ENCODE results near the gene RAMP1. TPM values are rescaled to one million over a fixed set of nuclear protein-coding genes. Genes with fewer than 3 reads are reported as not detected.

Gene RAMP1
- total RNA-seq, 1 donor from 2014 or later = 2.1 TPM

DNA sequence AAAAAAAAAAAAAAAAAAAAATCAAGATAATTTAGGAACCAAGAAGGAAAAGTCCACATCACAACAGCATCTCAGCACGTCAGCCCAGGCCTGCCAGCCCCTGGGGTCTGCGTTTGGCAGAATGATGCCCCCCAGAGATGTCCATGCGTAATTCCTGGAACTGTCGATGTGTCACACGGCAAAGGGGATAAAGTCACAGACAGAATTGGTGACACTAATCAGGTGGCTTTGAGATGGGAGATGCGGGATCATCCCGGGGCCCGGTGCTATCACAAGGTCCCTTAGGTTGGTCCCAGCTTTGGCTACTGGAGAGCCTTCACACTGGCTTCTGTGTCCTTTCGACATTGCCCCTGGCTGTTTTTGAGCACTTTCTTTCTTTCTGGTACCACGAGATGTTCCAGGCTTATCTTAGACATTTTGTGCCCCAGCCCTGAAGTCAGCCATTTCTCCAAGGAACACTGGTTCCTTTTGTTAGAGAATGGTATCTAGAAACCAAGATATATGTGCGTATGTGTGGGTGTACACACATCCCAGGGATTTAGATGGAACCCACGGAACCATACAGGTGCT is 20.7 kb downstream of the RAMP1 start:
- Histone ChIP-seq H3K4me3 (ENCODE audit: low read depth, low read length) (no peak overlapping the region), H3K27me3 (ENCODE audit: control insufficient read depth, insufficient read depth, low read length) (no peaks in the 10 kb centered on the region), H3K36me3 (ENCODE audit: control insufficient read depth, insufficient read depth, low read length) (no peaks in the 10 kb centered on the region)
- no peak for DNase-seq (ENCODE audit: low read depth)
- TF ChIP-seq, protein P1, sequence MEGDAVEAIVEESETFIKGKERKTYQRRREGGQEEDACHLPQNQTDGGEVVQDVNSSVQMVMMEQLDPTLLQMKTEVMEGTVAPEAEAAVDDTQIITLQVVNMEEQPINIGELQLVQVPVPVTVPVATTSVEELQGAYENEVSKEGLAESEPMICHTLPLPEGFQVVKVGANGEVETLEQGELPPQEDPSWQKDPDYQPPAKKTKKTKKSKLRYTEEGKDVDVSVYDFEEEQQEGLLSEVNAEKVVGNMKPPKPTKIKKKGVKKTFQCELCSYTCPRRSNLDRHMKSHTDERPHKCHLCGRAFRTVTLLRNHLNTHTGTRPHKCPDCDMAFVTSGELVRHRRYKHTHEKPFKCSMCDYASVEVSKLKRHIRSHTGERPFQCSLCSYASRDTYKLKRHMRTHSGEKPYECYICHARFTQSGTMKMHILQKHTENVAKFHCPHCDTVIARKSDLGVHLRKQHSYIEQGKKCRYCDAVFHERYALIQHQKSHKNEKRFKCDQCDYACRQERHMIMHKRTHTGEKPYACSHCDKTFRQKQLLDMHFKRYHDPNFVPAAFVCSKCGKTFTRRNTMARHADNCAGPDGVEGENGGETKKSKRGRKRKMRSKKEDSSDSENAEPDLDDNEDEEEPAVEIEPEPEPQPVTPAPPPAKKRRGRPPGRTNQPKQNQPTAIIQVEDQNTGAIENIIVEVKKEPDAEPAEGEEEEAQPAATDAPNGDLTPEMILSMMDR (IDR thresholded peaks at IDR 0.05; ENCODE audit: insufficient read depth, low read length, severe bottlenecking) = no peak
- no peak for FAIRE-seq

DNA sequence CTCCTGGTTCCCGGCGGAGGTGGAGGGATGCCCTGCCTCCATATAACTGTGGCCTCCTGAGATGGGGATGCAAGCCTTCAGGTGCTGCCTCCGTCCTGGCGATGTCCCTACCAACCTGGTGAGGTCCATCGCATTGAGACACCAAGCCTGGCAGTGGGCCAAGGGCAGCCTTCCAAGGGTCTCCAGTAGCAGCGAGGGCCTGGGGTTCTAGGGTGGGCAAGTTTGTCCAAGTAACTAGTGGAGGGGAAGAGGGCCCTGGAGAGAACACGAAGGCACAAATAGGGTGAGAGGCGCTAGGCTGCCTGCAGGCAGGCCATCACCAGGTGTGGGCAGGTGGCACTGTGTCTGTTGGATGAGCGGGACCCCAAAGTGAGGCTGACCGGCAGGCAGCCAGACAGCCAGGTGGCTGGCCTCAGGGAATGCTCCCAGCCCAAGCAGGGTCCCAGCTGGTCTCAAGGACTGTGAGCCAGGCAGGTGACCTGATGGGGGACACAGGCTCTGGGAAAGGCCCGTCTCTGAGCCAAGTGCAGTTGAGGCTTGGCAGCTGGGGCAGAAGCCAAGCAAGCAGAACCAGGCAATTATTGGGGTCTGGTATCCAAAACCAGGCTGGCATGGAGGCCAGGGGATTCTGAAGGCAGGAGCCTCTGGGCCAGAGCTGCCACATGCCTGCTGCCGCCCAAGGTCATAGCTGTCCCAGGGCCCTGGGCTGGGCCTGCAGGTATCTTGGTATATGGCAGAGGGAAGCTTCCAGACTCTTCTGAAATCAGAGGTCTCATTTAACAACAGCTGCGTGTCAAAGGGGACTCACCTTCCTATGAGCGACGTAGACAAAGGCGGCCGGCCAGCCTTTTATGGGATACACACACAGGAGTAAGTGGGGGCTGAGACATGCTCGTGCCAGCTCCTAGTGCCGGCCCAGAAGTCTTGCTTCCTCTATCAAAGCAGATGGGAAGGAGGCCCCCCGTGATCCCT is 23.4 kb downstream of the RAMP1 start:
- Histone ChIP-seq H3K27me3 (ENCODE audit: control insufficient read depth, insufficient read depth, low read length) (no peaks in the 10 kb centered on the region), H3K36me3 (ENCODE audit: control insufficient read depth, insufficient read depth, low read length) (no peaks in the 10 kb centered on the region), H3K4me3 (ENCODE audit: low read depth, low read length) (no peak overlapping the region)
- TF ChIP-seq, protein P1 (IDR thresholded peaks at IDR 0.05; ENCODE audit: insufficient read depth, low read length, severe bottlenecking) = no peak
- DNase-seq (ENCODE audit: low read depth) (no peak), FAIRE-seq (no peak)

DNA sequence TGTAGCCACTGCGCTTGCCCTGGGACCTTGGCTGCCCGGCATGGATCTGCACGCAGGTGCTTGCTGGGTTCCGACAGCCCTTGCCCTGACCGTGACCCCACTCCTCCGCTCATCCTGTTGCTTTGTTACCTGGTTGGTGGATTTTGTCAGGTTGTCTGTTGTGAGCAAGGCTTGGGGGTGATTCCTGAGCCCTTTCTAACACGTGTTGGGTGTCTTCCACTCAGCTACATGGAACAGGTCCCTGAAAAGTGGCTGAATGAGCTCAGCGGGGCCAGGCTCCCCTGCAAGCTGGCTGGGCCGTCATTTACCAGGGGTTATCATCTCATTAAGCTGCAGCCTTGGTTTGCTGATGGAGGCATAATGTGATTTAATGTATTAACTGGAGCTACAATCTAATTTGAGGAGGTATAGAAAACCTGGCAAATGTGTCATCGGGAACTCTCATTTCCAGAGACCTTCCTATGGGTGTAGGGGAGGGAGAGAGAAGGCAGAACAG is 24.6 kb downstream of the RAMP1 start:
- no peak for DNase-seq (ENCODE audit: low read depth)
- no peak for FAIRE-seq
- H3K4me3 ChIP-seq (ENCODE audit: low read depth, low read length) = no peak overlapping the region
- TF ChIP-seq, protein P1 (IDR thresholded peaks at IDR 0.05; ENCODE audit: insufficient read depth, low read length, severe bottlenecking) = no peak
- H3K36me3 ChIP-seq (ENCODE audit: control insufficient read depth, insufficient read depth, low read length) = no peaks in the 10 kb centered on the region
- no peaks in the 10 kb centered on the region for H3K27me3 ChIP-seq (ENCODE audit: control insufficient read depth, insufficient read depth, low read length)

DNA sequence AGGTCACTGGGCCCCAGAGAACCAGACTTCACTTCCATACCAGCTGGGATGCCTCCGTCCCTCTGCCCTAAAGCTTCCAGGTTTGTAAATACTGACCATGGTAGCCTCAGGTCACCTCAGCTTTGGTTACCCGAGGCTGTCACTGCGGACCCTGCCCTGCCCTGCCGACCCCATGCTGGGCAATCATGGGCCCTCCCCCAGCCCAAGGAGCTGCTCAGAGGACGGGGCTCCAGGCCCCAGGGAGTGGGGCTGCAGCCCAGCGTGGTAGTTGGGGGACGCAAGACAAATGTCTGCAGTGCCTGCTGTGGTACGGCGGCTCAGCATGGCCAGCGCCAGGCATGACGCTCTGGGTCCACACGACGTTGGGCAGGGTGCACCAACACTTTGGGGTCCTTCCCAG is 25.3 kb downstream of the RAMP1 start:
- Histone ChIP-seq H3K27me3 (ENCODE audit: control insufficient read depth, insufficient read depth, low read length) (no peaks in the 10 kb centered on the region), H3K36me3 (ENCODE audit: control insufficient read depth, insufficient read depth, low read length) (no peaks in the 10 kb centered on the region), H3K4me3 (ENCODE audit: low read depth, low read length) (no peak overlapping the region)
- TF ChIP-seq, protein P1 (IDR thresholded peaks at IDR 0.05; ENCODE audit: insufficient read depth, low read length, severe bottlenecking) = no peak
- no peak for FAIRE-seq
- DNase-seq (ENCODE audit: low read depth) = no peak

DNA sequence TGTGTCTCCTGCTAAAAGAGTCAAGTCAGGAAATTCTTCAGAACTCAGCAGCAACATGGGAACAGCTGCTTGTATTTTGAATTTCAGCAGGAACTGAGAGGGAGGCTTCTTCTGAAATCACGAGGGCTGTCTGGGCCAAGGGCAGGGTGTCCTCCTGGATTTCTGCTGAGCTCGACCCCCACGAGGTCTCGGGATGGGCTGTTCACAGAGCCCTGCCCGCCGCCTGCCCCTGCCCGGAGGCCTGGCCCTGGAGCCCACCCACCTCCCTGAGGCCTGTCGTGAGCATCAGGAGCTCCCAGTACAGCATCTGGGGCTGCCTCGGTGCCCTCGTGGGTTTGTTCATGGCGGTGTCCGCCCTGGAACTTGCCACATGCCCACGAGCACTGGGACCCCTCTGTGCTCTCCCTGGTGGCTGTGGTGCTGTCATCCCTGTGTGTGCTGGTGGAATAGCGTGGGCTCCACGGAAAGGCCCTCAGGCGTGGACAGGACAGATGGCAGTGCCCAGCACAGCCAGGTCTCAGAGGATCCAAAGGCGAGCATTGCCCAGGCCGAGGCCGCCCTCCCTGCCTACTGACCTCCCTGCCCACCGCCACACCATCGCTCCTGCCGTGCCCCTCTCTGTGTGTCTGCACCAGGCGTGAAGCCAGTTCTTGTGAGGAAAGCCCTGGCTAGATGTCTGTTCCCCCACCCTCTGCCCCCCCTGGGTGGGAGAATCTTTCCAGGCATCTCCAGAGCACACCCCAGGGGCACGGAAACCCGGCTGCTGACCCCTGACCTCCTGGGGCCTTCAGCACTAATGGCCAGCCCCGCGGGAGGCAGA is 25.9 kb downstream of the RAMP1 start:
- TF ChIP-seq, protein P1 (IDR thresholded peaks at IDR 0.05; ENCODE audit: insufficient read depth, low read length, severe bottlenecking) = no peak
- Histone ChIP-seq H3K4me3 (ENCODE audit: low read depth, low read length) (no peak overlapping the region), H3K27me3 (ENCODE audit: control insufficient read depth, insufficient read depth, low read length) (no peaks in the 10 kb centered on the region), H3K36me3 (ENCODE audit: control insufficient read depth, insufficient read depth, low read length) (no peaks in the 10 kb centered on the region)
- no peak for FAIRE-seq
- DNase-seq (ENCODE audit: low read depth) = no peak
